Kidney tubule cell (primary cell): ENCODE data around the gene TMEM11.

ENCODE experiments used
- DNase-seq: peaks from one replicate; pipeline ENCODE4 v3.0.0-alpha.2; 2018; ENCODE audit warnings: low spot score

TMEM11 gene

DNA sequence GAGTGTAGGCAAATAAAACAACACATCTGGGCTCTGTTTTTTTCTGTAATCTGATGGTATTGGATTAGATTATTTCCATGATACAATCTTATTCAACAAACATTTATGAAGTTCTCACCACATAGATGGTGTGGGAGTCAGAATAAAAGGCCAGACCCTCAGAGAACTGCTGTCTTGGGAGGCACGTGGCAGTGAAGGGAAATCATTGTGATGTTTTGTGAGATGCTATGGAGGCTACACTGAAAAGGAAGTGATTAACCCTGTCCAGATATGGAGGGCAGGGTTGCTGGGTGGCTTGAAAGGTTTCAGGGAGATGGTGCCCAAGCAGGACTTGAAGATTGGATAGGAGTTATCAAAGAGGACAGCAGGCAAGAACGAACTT is 51.6 kb downstream of the TMEM11 start:
- DNase-seq: no peak

- DNase-seq: no peak
Measured at GRCh38 chr17:21161498-21162393, 52.2 kb downstream of the TMEM11 start.

DNA sequence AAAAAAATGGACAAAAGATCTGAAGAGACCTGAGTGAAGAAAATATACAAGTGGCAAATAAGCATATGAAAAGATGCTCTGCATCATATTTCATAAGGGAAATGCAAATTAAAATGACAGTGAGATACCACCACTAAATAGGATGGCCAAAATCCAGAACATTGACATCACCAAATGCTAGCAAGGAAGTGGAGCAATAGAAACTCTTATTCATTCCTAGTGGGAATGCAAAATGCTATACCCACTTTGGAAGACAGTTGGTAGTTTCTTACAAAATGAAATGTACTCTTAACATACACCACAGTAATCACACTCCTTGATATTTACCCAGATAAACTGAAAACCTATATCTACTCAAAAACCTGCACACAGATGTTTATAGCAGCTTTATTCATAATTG is 53.6 kb downstream of the TMEM11 start:
- no peak for DNase-seq

GRCh38 chr17:21157586-21158370 is 56.2 kb downstream of the TMEM11 start:
- no peak for DNase-seq

DNA sequence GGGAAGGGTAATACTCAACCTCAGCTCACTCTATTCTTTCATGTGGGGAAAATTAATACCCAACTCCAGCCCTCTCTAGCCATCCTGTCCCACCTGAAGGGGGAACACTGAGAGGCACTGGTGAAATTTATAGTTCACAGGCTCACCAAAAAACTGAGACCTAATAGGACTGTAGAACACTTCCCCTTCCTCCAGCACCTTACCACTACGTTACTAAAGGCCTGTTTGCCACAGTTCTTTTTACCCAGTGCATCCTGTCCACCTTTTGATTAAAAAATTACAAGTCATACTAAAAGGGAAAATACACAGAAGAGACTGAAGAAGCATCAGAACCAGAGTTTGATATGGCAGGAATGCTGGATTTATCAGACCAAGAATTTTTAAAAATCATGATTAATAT is 61.2 kb downstream of the TMEM11 start:
- no peak for DNase-seq

- no peak for DNase-seq
Measured at GRCh38 chr17:21149621-21150020, 64.3 kb downstream of the TMEM11 start.
